Heart right ventricle (tissue), 16 donors: ENCODE results near the gene SOX18. TPM values are rescaled to one million over a fixed set of nuclear protein-coding genes. Genes with fewer than 3 reads are reported as not detected.

Experiments used
- ATAC-seq, 8 donors: fragments of 200-7000 bp; cut with Tn5 transposase; one replicate each; pipeline ENCODE4 v1.9.1; 2020; ENCODE audit warnings: mild to moderate bottlenecking in 8 of 8, moderate library complexity in 8 of 8, moderate number of reproducible peaks in 1 of 8
- DNase-seq, 2 donors: peaks; one replicate each; pipeline ENCODE4 v3.0.0-alpha.2; 2020
- H3K27ac ChIP-seq, 10 donors: fragments of 200-600 bp; sonication (generic) in 2 of 10; one replicate each; pipeline versions ENCODE4 v1.5.0 to v1.8.0; 2020 to 2022; ENCODE audit warnings: mild to moderate bottlenecking in 3 of 10
- H3K27me3 ChIP-seq, 7 donors: fragments of 200-600 bp; one replicate each; pipeline ENCODE4 v1.8.0; 2021 to 2022; ENCODE audit warnings: mild to moderate bottlenecking in 2 of 7
- H3K36me3 ChIP-seq, 9 donors: fragments of 200-600 bp; sonication (generic) in 1 of 9; one replicate each; pipeline versions ENCODE4 v1.5.0 to v1.8.0; 2020 to 2022; ENCODE audit warnings: mild to moderate bottlenecking in 2 of 9
- H3K4me1 ChIP-seq, 9 donors: fragments of 200-600 bp; sonication (generic) in 1 of 9; one replicate each; pipeline versions ENCODE4 v1.5.0 to v1.8.0; 2020 to 2022; ENCODE audit warnings: mild to moderate bottlenecking in 4 of 9
- H3K4me3 ChIP-seq, 10 donors: fragments of 200-600 bp; sonication (generic) in 2 of 10; one replicate each; pipeline versions ENCODE4 v1.5.0 to v1.8.0; 2020 to 2022; ENCODE audit warnings: mild to moderate bottlenecking in 7 of 10, moderate library complexity in 2 of 10
- H3K9me3 ChIP-seq, 11 donors: fragments of 200-600 bp in 10 of 11; sonication (generic) in 2 of 11; one replicate each; pipeline versions ENCODE4 v1.5.0 to v1.8.0; 2013 to 2022; ENCODE audit warnings: mild to moderate bottlenecking in 2 of 11, control low read depth in 1 of 11, moderate library complexity in 1 of 11
- WGBS, 2 donors: extraction: QIAGEN DNeasy Blood & Tissue Kit; methylation state at CpG; one replicate each; pipeline ENCODE4 v1.1.7; 2013; ENCODE audit warnings: inconsistent platforms in 1 of 2; 5-methylcytosine and 5-hydroxymethylcytosine counted together
- intact Hi-C, 10 donors: fragments of 100-400 bp; cut with DNase I; formaldehyde crosslinking; loops; one replicate each; pipeline versions ENCODE4 v1.11.1 to v1.14.2; 2022
- polyA plus RNA-seq, 2 donors: library from polyadenylated mRNA; stranded (reverse); fragments of 200-250 nt; gene quantifications; one replicate each; pipeline ENCODE4 v1.2.3, GENCODE V29; 2013
- total RNA-seq, 10 donors: library from RNA; stranded (reverse); fragmentation: NEBNext Ultra II Directional in 3 of 10; extraction: Animal tissue kit (Norgen Biotek cat#: 25700) in 3 of 10; gene quantifications; one replicate each; pipeline versions ENCODE4 v1.2.1 to v1.2.4, GENCODE V29; 2021 to 2023
- TF ChIP-seq, protein P1 (sequence below), 9 donors: fragments of 200-600 bp; sonication (generic) in 2 of 9; IDR thresholded peaks; one replicate each; pipeline versions ENCODE4 v1.5.0 to v1.8.0; 2021 to 2022; ENCODE audit warnings: antibody characterized with exemption in 9 of 9, mild to moderate bottlenecking in 5 of 9, moderate library complexity in 1 of 9
- donor health status: Arrhythmogenic right ventricular cardiomyopathy.
- donor health status: ischemic (EF 13 %, LVEDD 7.1; RV severe dilation, severe dysfunction).
- donor health status: healthy with polysubstance abuse.
- donor health status: DM: no; HTN: yes; CAD: no.
- donor health status: DM: no; HTN: no; CAD: no.
- donor health status: ischemic (EF 25% LVEDD 6.9; RV normal size, moderate dysfunction).
- donor health status: ischemic (EF 25% LVEDD 5.7; RV mildly dilated, moderate dysfunction).
- donor health status: healthy.
- donor health status: DM: yes; HTN: yes; CAD: no.
- donor health status: Ischemic cardiomyopathy.
- donor health status: ischemic (EF 35%, LVEDD 5.7; RV mildly dilated, moderate dysfunction).
- donor health status: nonischemic (EF 11% LVEDD 7.7; RV severe dilation, severe dysfunction).
- donor health status: DM: yes; HTN: yes; CAD: no.
- donor health status: PGD.
- donor health status: ischemic (EF 29% LVEDD 5.4; RV normal size, mild dysfunction).
- donor health status: nonischemic (EF 23%, LVEDD 6.1; RV moderate dilation, normal function).

SOX18 gene
- total and polyA plus RNA-seq, 12 donors, result 23.5 to 129 (median 51.9) TPM

DNA sequence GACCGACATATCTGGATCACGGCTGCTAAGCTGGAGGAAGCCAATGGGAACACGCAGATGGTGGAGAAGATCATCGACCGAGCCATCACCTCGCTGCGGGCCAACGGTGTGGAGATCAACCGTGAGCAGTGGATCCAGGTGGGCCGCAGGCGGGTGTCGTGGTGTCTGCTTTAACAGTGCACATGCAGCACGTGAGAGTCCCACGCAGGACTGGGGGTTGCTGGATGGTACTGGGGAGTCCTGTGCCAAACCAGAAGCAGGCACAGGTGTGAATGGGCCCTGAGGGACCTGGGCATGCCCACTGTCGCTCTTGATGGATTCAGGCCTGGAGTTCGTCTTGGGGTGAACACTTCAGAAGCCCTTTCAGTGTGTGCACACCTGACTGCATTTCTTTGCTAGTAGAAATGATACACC is 38.1 kb downstream of the SOX18 start:
- 97 to 99% methylated on average over 16 of the region's 16 CpGs for WGBS, 2 donors
- Histone ChIP-seq H3K27ac (peak overlapping the region in 1 of 10 donors; percentile 40), H3K27me3 (no peaks in the 10 kb centered on the region), H3K4me1 (peaks cover 0 to 15% (median 0%) of the 10 kb centered on the region in 9 donors), H3K9me3 (peaks cover 0 to 7% (median 0%) of the 10 kb centered on the region in 11 donors), H3K4me3 (no peak overlapping the region), H3K36me3 (peaks cover 0 to 88% (median 44%) of the 10 kb centered on the region in 9 donors)
- intact Hi-C loops, result no loop called here
- TF ChIP-seq, protein P1, sequence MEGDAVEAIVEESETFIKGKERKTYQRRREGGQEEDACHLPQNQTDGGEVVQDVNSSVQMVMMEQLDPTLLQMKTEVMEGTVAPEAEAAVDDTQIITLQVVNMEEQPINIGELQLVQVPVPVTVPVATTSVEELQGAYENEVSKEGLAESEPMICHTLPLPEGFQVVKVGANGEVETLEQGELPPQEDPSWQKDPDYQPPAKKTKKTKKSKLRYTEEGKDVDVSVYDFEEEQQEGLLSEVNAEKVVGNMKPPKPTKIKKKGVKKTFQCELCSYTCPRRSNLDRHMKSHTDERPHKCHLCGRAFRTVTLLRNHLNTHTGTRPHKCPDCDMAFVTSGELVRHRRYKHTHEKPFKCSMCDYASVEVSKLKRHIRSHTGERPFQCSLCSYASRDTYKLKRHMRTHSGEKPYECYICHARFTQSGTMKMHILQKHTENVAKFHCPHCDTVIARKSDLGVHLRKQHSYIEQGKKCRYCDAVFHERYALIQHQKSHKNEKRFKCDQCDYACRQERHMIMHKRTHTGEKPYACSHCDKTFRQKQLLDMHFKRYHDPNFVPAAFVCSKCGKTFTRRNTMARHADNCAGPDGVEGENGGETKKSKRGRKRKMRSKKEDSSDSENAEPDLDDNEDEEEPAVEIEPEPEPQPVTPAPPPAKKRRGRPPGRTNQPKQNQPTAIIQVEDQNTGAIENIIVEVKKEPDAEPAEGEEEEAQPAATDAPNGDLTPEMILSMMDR (IDR thresholded peaks at IDR 0.05), result no peak
- DNase-seq, result no peak
- ATAC-seq, result no peak

DNA sequence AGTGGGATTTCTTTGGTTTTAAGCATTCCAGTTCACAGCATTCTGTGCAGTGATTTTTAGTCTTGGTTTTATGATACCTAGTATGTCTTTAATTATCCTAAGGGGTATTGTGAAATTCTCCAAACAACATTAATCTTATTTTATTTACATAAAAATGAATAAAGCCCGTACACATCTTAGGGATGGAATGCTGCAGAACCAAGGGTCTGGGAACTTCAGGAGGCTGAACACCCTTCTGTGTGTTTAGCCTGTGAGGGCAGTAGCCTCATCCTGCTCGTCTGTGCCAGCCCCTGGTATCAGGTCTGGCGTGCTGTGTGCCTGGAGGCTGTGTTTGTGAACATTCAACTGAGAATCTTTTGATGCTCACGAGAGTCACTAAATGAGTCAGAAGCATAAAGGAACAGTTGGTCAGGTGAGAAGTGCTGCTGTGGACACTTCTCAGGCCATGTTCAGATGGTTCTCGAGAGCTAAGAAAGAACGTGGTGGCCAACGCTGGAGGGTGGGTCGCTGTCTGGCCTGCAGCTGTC is 38.7 kb downstream of the SOX18 start:
- no peak for DNase-seq
- intact Hi-C loops, result no loop called here
- no peaks in the 10 kb centered on the region for H3K27me3 ChIP-seq
- ATAC-seq, result no peak
- TF ChIP-seq, protein P1 (IDR thresholded peaks at IDR 0.05), result no peak
- H3K36me3 ChIP-seq, result peaks cover 0 to 86% (median 41%) of the 10 kb centered on the region in 9 donors
- H3K4me1 ChIP-seq, result peaks cover 0 to 15% (median 0%) of the 10 kb centered on the region in 9 donors
- peaks cover 0 to 7% (median 0%) of the 10 kb centered on the region in 11 donors for H3K9me3 ChIP-seq
- no peak overlapping the region for H3K4me3 ChIP-seq
- WGBS, 2 donors, result 93 to 96% methylated on average over 8 of the region's 8 CpGs
- H3K27ac ChIP-seq, result peak overlapping the region in 1 of 10 donors; percentile 40

DNA sequence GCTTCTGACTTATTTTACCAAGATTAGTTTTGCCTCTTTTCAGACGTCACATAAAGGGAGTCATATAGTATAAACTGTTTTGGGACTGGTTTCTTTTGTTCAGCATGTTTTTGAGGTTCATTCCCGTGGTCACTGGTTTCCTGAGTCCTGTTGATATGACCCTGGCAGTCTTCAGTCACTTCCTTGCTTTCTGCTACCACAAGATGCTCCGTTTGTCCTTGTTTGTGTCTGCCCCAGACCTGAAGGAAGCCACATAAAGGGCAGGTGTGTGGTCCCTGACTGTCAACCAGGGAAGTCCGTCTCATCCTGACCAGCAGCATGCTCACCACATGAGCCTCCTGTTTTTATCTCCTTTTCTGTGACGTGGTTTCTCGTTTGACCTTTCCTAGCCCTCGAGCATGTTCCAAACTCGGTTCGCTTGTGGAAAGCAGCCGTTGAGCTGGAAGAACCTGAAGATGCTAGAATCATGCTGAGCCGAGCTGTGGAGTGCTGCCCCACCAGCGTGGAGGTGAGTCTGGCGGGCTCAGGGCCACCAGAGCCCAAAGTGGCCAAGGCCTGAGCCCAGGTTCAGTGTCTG is 39.5 kb downstream of the SOX18 start:
- TF ChIP-seq, protein P1 (IDR thresholded peaks at IDR 0.05), result no peak
- DNase-seq (no peak), ATAC-seq (no peak)
- Histone ChIP-seq H3K9me3 (peaks cover 0 to 7% (median 0%) of the 10 kb centered on the region in 11 donors), H3K27me3 (no peaks in the 10 kb centered on the region), H3K4me1 (peaks cover 0 to 16% (median 0%) of the 10 kb centered on the region in 9 donors), H3K27ac (no peak overlapping the region), H3K36me3 (peaks cover 0 to 86% (median 45%) of the 10 kb centered on the region in 9 donors), H3K4me3 (no peak overlapping the region)
- intact Hi-C loops, result no loop called here
- WGBS, 2 donors, result 90 to 93% methylated on average over 13 of the region's 13 CpGs

DNA sequence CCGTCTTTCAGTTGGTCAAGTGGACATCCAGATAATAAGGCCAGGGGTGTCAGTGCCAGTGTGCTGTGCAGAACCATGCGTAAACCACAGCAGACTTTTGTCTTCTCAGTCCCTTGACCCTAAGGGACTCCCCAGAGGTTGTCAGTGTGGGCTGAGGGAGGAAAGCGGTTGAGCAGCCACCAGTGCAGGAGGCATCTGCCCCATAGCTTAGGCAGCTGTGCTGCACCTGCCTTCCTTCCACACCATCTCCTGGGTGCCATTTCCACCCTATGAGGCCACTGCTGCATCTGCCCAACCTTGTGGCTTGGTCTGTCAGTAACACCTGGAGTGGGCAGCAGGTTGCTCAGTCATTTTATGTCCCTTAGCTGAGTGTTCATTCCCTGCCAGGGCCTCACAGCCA is 42.5 kb downstream of the SOX18 start:
- Histone ChIP-seq H3K27me3 (no peaks in the 10 kb centered on the region), H3K4me1 (peaks cover 0 to 27% (median 0%) of the 10 kb centered on the region in 9 donors), H3K27ac (no peak overlapping the region), H3K36me3 (peaks cover 0 to 93% (median 59%) of the 10 kb centered on the region in 9 donors), H3K4me3 (no peak overlapping the region), H3K9me3 (peaks cover 0 to 7% (median 0%) of the 10 kb centered on the region in 11 donors)
- intact Hi-C loops, result no loop called here
- ATAC-seq (no peak), DNase-seq (no peak)
- TF ChIP-seq, protein P1 (IDR thresholded peaks at IDR 0.05), result no peak
- WGBS, 2 donors, result 95 to 97% methylated on average over 3 of the region's 3 CpGs
